CD4-positive, alpha-beta memory T cell (primary cell): ENCODE measurements around the gene KRTAP4-1. TPM values are rescaled to one million over a fixed set of nuclear protein-coding genes. Genes with fewer than 3 reads are reported as not detected.
"Not testable (repeated sequence)": the region's sequence is repeated elsewhere in the genome, so short reads cannot be mapped to it uniquely, and the experiment has no call there.

ENCODE experiments used
- CTCF ChIA-PET: fragments of 350-600 bp; sonication (Branson Sonifier 250); formaldehyde crosslinking; loops from one replicate; lab custom pipeline; 2021; ENCODE audit warnings: inconsistent platforms; ENCODE audit not compliant: partially characterized antibody; lab: Charles Lee
- POLR2A ChIA-PET: fragments of 350-600 bp; sonication (Branson Sonifier 250); formaldehyde crosslinking; loops from one replicate; lab custom pipeline; 2021; ENCODE audit not compliant: partially characterized antibody; lab: Charles Lee
- DNase-seq, 5 donors: peaks; one replicate each; pipeline versions ENCODE4 v3.0.0 to v3.0.0-alpha.2; 2020 to 2022; ENCODE audit warnings: mixed read lengths in 1 of 5
- H3K27ac ChIP-seq: one replicate; pipeline ENCODE4 v1.7.0; 2013; ENCODE audit warnings: low read depth, low read length
- H3K27me3 ChIP-seq: 2 replicates; pipeline ENCODE4 v1.7.0; 2013; ENCODE audit warnings: mild to moderate bottlenecking, low read length, moderate library complexity; ENCODE audit not compliant: insufficient read depth
- H3K36me3 ChIP-seq: 2 replicates; pipeline ENCODE4 v1.7.0; 2013; ENCODE audit warnings: mild to moderate bottlenecking, low read length, moderate library complexity; ENCODE audit not compliant: insufficient read depth
- H3K4me1 ChIP-seq: 2 replicates; pipeline ENCODE4 v1.7.0; 2013; ENCODE audit warnings: mild to moderate bottlenecking, low read length, moderate library complexity; ENCODE audit not compliant: insufficient read depth
- H3K4me3 ChIP-seq, 2 donors: one replicate each; pipeline ENCODE4 v1.7.0; 2013; ENCODE audit warnings: low read length in 2 of 2, mild to moderate bottlenecking in 1 of 2
- H3K9me3 ChIP-seq, 2 donors: one replicate each; pipeline ENCODE4 v1.7.0; 2013; ENCODE audit warnings: low read length in 2 of 2, control low read depth in 1 of 2; ENCODE audit not compliant: control insufficient read depth in 1 of 2
- H3K27ac Mint-ChIP-seq, 7 donors: one replicate each; pipeline ENCODE4 v1.8.0; 2020 to 2021; ENCODE audit warnings: mixed read lengths in 7 of 7, mild to moderate bottlenecking in 6 of 7, inconsistent platforms in 3 of 7, moderate library complexity in 3 of 7
- H3K27me3 Mint-ChIP-seq, 2 donors: one replicate each; pipeline ENCODE4 v1.8.0; 2020 to 2021; ENCODE audit warnings: mixed read lengths in 2 of 2
- H3K36me3 Mint-ChIP-seq, 2 donors: one replicate each; pipeline ENCODE4 v1.8.0; 2020 to 2021; ENCODE audit warnings: mixed read lengths in 2 of 2, inconsistent platforms in 1 of 2, mild to moderate bottlenecking in 1 of 2
- H3K4me1 Mint-ChIP-seq, 4 donors: one replicate each; pipeline ENCODE4 v1.8.0; 2020 to 2021; ENCODE audit warnings: mixed read lengths in 4 of 4, mild to moderate bottlenecking in 1 of 4
- H3K4me3 Mint-ChIP-seq, 8 donors: one replicate each; pipeline ENCODE4 v1.8.0; 2020 to 2021; ENCODE audit warnings: mixed read lengths in 8 of 8, mild to moderate bottlenecking in 7 of 8, moderate library complexity in 6 of 8, inconsistent platforms in 3 of 8
- H3K9me3 Mint-ChIP-seq, 8 donors: one replicate each; pipeline ENCODE4 v1.8.0; 2020 to 2021; ENCODE audit warnings: mixed read lengths in 8 of 8, mild to moderate bottlenecking in 5 of 8, inconsistent platforms in 3 of 8, moderate library complexity in 1 of 8
- intact Hi-C: fragments of 100-400 bp; cut with micrococcal nuclease; formaldehyde crosslinking; loops from one replicate; pipeline ENCODE4 v1.15.1; 2023
- polyA plus RNA-seq, 2 donors: library from polyadenylated mRNA; unstranded; fragments of 300-500 nt; fragmentation: Illumina TruSeq; gene quantifications; one replicate each; pipeline ENCODE4 v1.2.3, GENCODE V29; 2021
- total RNA-seq, 2 experiments: library from RNA; stranded (reverse); gene quantifications; one replicate each; pipeline ENCODE4 v1.2.3, GENCODE V29; 2021

The KRTAP4-1 gene
- total and polyA plus RNA-seq, 4 experiments from 2014 or later = not detected

- Mint-ChIP-seq H3K27me3 (peaks cover 2 to 9% of the 10 kb centered on the region in 2 donors), H3K27ac (no peak overlapping the region), H3K36me3 (no peaks in the 10 kb centered on the region), H3K9me3 (peaks cover 0 to 6% (median 0%) of the 10 kb centered on the region in 8 donors), H3K4me1 (peaks cover 0 to 2% (median under 1%) of the 10 kb centered on the region in 4 donors), H3K4me3 (no peak overlapping the region)
- Histone ChIP-seq H3K36me3 (no peaks in the 10 kb centered on the region), H3K4me1 (no peaks in the 10 kb centered on the region), H3K9me3 (no peaks in the 10 kb centered on the region), H3K4me3 (no peak overlapping the region), H3K27ac (no peak overlapping the region), H3K27me3 (no peaks in the 10 kb centered on the region)
- CTCF ChIA-PET = no interaction called here
- intact Hi-C loops = no loop called here
- POLR2A ChIA-PET = interaction anchor here (1.1 kb wide), 1 partner anchor 20 kb away, joined by 3 read pairs; no protein-coding TSS in a partner anchor
- no peak for DNase-seq
These were observed 34.7 kb downstream of the KRTAP4-1 start for GRCh38 chr17:41150026-41150425.

GRCh38 chr17:41149652-41149985, 35.1 kb downstream of the KRTAP4-1 start, which contains the start of gene KRTAP4-5:
Gene KRTAP4-5, minus strand, starts transcription at chr17:41149825. Its CDS starts 58 bp downstream, at chr17:41149767.
- ChIA-PET CTCF (no interaction called here), POLR2A (no interaction called here)
- Histone ChIP-seq H3K27me3 (no peaks in the 10 kb centered on the region), H3K36me3 (no peaks in the 10 kb centered on the region), H3K27ac (no peak within 1 kb of the TSS), H3K4me3 (no peak within 1 kb of the TSS), H3K4me1 (no peaks in the 10 kb centered on the region), H3K9me3 (no peaks in the 10 kb centered on the region)
- intact Hi-C loops = no loop called here
- Mint-ChIP-seq H3K4me3 (no peak within 1 kb of the TSS), H3K4me1 (peaks cover 0 to 2% (median under 1%) of the 10 kb centered on the region in 4 donors), H3K36me3 (no peaks in the 10 kb centered on the region), H3K27ac (no peak within 1 kb of the TSS), H3K27me3 (peaks cover 2 to 9% of the 10 kb centered on the region in 2 donors), H3K9me3 (peaks cover 0 to 8% (median 0%) of the 10 kb centered on the region in 8 donors)
- no peak for DNase-seq

GRCh38 chr17:41148971-41149651, 35.6 kb downstream of the KRTAP4-1 start:
- CTCF ChIA-PET, H3K4me1 ChIP-seq, H3K4me3 ChIP-seq, H3K4me1 Mint-ChIP-seq, H3K27ac Mint-ChIP-seq, H3K36me3 ChIP-seq, POLR2A ChIA-PET, H3K9me3 Mint-ChIP-seq, H3K4me3 Mint-ChIP-seq, H3K36me3 Mint-ChIP-seq, H3K27me3 ChIP-seq, H3K9me3 ChIP-seq, DNase-seq, H3K27ac ChIP-seq, H3K27me3 Mint-ChIP-seq, intact Hi-C loops: not testable (repeated sequence)

GRCh38 chr17:41147531-41148204, 37.0 kb downstream of the KRTAP4-1 start:
- H3K27me3 ChIP-seq = no peaks in the 10 kb centered on the region
- no peak overlapping the region for H3K27ac ChIP-seq
- H3K4me1 ChIP-seq = no peaks in the 10 kb centered on the region
- ChIA-PET POLR2A (no interaction called here), CTCF (interaction anchor here (1.3 kb wide), 1 partner anchor 175 kb away, joined by 4 read pairs; no protein-coding TSS in a partner anchor)
- H3K9me3 ChIP-seq = no peaks in the 10 kb centered on the region
- intact Hi-C loops = no loop called here
- no peak for DNase-seq
- Mint-ChIP-seq H3K27me3 (peaks cover 0 to 3% of the 10 kb centered on the region in 2 donors), H3K4me1 (peaks cover 0 to 1% (median 0%) of the 10 kb centered on the region in 4 donors), H3K27ac (peak overlapping the region in 1 of 7 donors; percentile 76), H3K36me3 (peaks cover 7 to 8% of the 10 kb centered on the region in 2 donors), H3K4me3 (no peak overlapping the region), H3K9me3 (peaks cover 0 to 24% (median 13%) of the 10 kb centered on the region in 8 donors)
- H3K4me3 ChIP-seq = no peak overlapping the region
- no peaks in the 10 kb centered on the region for H3K36me3 ChIP-seq

GRCh38 chr17:41145261-41145660, 39.5 kb downstream of the KRTAP4-1 start:
- ChIA-PET POLR2A (no interaction called here), CTCF (no interaction called here)
- no peak overlapping the region for H3K4me3 Mint-ChIP-seq
- peaks cover 8 to 16% of the 10 kb centered on the region in 2 donors for H3K36me3 Mint-ChIP-seq
- no peak overlapping the region for H3K27ac ChIP-seq
- intact Hi-C loops = no loop called here
- no peaks in the 10 kb centered on the region for H3K4me1 ChIP-seq
- peaks cover 0 to 38% (median 22%) of the 10 kb centered on the region in 8 donors for H3K9me3 Mint-ChIP-seq
- peaks cover 0 to 3% of the 10 kb centered on the region in 2 donors for H3K27me3 Mint-ChIP-seq
- H3K9me3 ChIP-seq = no peaks in the 10 kb centered on the region
- no peaks in the 10 kb centered on the region for H3K27me3 ChIP-seq
- H3K36me3 ChIP-seq = no peaks in the 10 kb centered on the region
- H3K4me1 Mint-ChIP-seq = peaks cover 0 to 6% (median under 1%) of the 10 kb centered on the region in 4 donors
- no peak overlapping the region for H3K4me3 ChIP-seq
- no peak overlapping the region for H3K27ac Mint-ChIP-seq
- no peak for DNase-seq

GRCh38 chr17:41144846-41145245, 39.9 kb downstream of the KRTAP4-1 start:
- CTCF ChIA-PET = no interaction called here
- Histone ChIP-seq H3K4me1 (no peaks in the 10 kb centered on the region), H3K27ac (no peak overlapping the region), H3K36me3 (no peaks in the 10 kb centered on the region), H3K27me3 (no peaks in the 10 kb centered on the region), H3K4me3 (no peak overlapping the region), H3K9me3 (no peaks in the 10 kb centered on the region)
- H3K36me3 Mint-ChIP-seq = peaks cover 8 to 16% of the 10 kb centered on the region in 2 donors
- H3K27me3 Mint-ChIP-seq = peaks cover 0 to 3% of the 10 kb centered on the region in 2 donors
- DNase-seq = no peak
- peaks cover 0 to 7% (median under 1%) of the 10 kb centered on the region in 4 donors for H3K4me1 Mint-ChIP-seq
- peaks cover 0 to 38% (median 22%) of the 10 kb centered on the region in 8 donors for H3K9me3 Mint-ChIP-seq
- POLR2A ChIA-PET = no interaction called here
- intact Hi-C loops = no loop called here
- no peak overlapping the region for H3K27ac Mint-ChIP-seq
- H3K4me3 Mint-ChIP-seq = no peak overlapping the region

GRCh38 chr17:41141361-41141760, 43.4 kb downstream of the KRTAP4-1 start:
- Mint-ChIP-seq H3K4me1 (peaks cover 0 to 11% (median 1%) of the 10 kb centered on the region in 4 donors), H3K27me3 (peaks cover 5 to 9% of the 10 kb centered on the region in 2 donors), H3K36me3 (peaks cover 10 to 24% of the 10 kb centered on the region in 2 donors), H3K27ac (no peak overlapping the region), H3K4me3 (no peak overlapping the region), H3K9me3 (peaks cover 5 to 46% (median 30%) of the 10 kb centered on the region in 8 donors)
- H3K4me1 ChIP-seq = no peaks in the 10 kb centered on the region
- no peak overlapping the region for H3K4me3 ChIP-seq
- DNase-seq = no peak
- H3K36me3 ChIP-seq = no peaks in the 10 kb centered on the region
- H3K9me3 ChIP-seq = no peaks in the 10 kb centered on the region
- H3K27ac ChIP-seq = no peak overlapping the region
- no peaks in the 10 kb centered on the region for H3K27me3 ChIP-seq
- ChIA-PET CTCF (interaction anchor here (0.6 to 0.8 kb wide), 2 partner anchors 11 to 181 kb away, joined by 3 read pairs; no protein-coding TSS in a partner anchor), POLR2A (interaction anchor here (0.7 to 1.2 kb wide), 2 partner anchors 10 to 167 kb away, joined by 3 read pairs; no protein-coding TSS in a partner anchor)
- intact Hi-C loops = no loop called here
